ENCODE measurements around the gene STK32B. TPM values are rescaled to one million over a fixed set of nuclear protein-coding genes. Genes with fewer than 3 reads are reported as not detected.

The STK32B gene
- total and polyA plus RNA-seq, 9 of the 15 experiments (the other 6 are each of a cell fraction or from before 2014, with no cell fraction given), result 0.03 to 0.20 (median 0.07) TPM; not detected in 2

- intact Hi-C loops (cut with micrococcal nuclease) (no loop called here), in situ Hi-C loops (cut with MboI) (no loop called here)
- peaks cover 9% of the 10 kb centered on the region for H4K20me1 ChIP-seq (replicated peaks; ENCODE audit: control insufficient read depth, insufficient read depth, low read length)
- H3K36me3 ChIP-seq (ENCODE audit: control insufficient read depth, insufficient read depth, low read length), result no peaks in the 10 kb centered on the region
- peaks cover 0 to 47% of the 10 kb centered on the region in 2 experiments; a peak in 2 of 5 replicates for H3K27me3 ChIP-seq (ENCODE audit: control insufficient read depth in 2 of 2, insufficient read depth in 2 of 2, low read length in 2 of 2)
- 0% methylated on average over 1 of the region's 1 CpG for WGBS (ENCODE audit: insufficient coverage, low coverage, missing lambda C conversion rate)
- no peaks in the 10 kb centered on the region for H3K9me3 ChIP-seq (replicated peaks; ENCODE audit: control insufficient read depth, insufficient read depth, low read depth, low read length)
- FAIRE-seq (no peak), ATAC-seq (no peak), DNase-seq (ENCODE audit: extremely low read depth in 1 of 4, low spot score in 3 of 4) (no peak)
- no peaks in the 10 kb centered on the region for H3K9me1 ChIP-seq (ENCODE audit: control insufficient read depth, insufficient read depth, low read length)
- ChIA-PET POLR2A (no interaction called here), CTCF (ENCODE audit: low intra/inter-chr PET ratio) (no interaction called here)
- no peaks in the 10 kb centered on the region for H3K79me2 ChIP-seq (ENCODE audit: control insufficient read depth, insufficient read depth, low read length)
- BruUV-seq (replicated peaks), result no TSS peak
- H3K27ac ChIP-seq (ENCODE audit: extremely low read depth, low read depth, low read length), result no peak overlapping the region
- no peak for TF ChIP-seq ZNF175 (CRISPR knock-in tag; IDR thresholded peaks at IDR 0.05; ENCODE audit: low read depth)
- no peak for TF ChIP-seq SUPT5H (IDR thresholded peaks at IDR 0.05)
- TF ChIP-seq UBTF (IDR thresholded peaks at IDR 0.05; ENCODE audit: borderline replicate concordance in 1 of 2, low read depth in 2 of 2, low read length in 2 of 2), result no peak
- no peak for TF ChIP-seq RNF2 (IDR thresholded peaks at IDR 0.05)
- no peak for TF ChIP-seq NR2F6 (CRISPR knock-in tag; IDR thresholded peaks at IDR 0.05)
- TF ChIP-seq, protein P1, sequence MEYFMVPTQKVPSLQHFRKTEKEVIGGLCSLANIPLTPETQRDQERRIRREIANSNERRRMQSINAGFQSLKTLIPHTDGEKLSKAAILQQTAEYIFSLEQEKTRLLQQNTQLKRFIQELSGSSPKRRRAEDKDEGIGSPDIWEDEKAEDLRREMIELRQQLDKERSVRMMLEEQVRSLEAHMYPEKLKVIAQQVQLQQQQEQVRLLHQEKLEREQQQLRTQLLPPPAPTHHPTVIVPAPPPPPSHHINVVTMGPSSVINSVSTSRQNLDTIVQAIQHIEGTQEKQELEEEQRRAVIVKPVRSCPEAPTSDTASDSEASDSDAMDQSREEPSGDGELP (CRISPR knock-in tag; IDR thresholded peaks at IDR 0.05; ENCODE audit: borderline replicate concordance), result no peak
- no peak for TF ChIP-seq JUND (IDR thresholded peaks at IDR 0.05; ENCODE audit: borderline replicate concordance, low read depth, low read length)
- no peak for TF ChIP-seq JUND (tag; IDR thresholded peaks at IDR 0.05; ENCODE audit: borderline replicate concordance, low read depth, low read length)
- TF ChIP-seq E2F6 (IDR thresholded peaks at IDR 0.05; ENCODE audit: borderline replicate concordance in 1 of 2, extremely low read depth in 1 of 2, insufficient read depth in 1 of 2, insufficient read length in 1 of 2, low read depth in 1 of 2, low read length in 1 of 2, poor library complexity in 1 of 2, severe bottlenecking in 1 of 2), result no peak
- TF ChIP-seq CREB3L1 (IDR thresholded peaks at IDR 0.05; ENCODE audit: borderline replicate concordance, low read depth), result no peak
- TF ChIP-seq, protein P2, sequence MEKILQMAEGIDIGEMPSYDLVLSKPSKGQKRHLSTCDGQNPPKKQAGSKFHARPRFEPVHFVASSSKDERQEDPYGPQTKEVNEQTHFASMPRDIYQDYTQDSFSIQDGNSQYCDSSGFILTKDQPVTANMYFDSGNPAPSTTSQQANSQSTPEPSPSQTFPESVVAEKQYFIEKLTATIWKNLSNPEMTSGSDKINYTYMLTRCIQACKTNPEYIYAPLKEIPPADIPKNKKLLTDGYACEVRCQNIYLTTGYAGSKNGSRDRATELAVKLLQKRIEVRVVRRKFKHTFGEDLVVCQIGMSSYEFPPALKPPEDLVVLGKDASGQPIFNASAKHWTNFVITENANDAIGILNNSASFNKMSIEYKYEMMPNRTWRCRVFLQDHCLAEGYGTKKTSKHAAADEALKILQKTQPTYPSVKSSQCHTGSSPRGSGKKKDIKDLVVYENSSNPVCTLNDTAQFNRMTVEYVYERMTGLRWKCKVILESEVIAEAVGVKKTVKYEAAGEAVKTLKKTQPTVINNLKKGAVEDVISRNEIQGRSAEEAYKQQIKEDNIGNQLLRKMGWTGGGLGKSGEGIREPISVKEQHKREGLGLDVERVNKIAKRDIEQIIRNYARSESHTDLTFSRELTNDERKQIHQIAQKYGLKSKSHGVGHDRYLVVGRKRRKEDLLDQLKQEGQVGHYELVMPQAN (IDR thresholded peaks at IDR 0.05; ENCODE audit: borderline replicate concordance), result no peak
- TF ChIP-seq ZNF511 (CRISPR knock-in tag; IDR thresholded peaks at IDR 0.05), result no peak
- TF ChIP-seq RHOXF2B (CRISPR knock-in tag; conservative IDR thresholded peaks at IDR 0.05), result no peak
- TF ChIP-seq HMG20B (CRISPR knock-in tag; IDR thresholded peaks at IDR 0.05), result no peak
- no peaks in the 10 kb centered on the region for H3K4me1 ChIP-seq (replicated peaks in 1 of 2; ENCODE audit: control insufficient read depth in 2 of 2, insufficient read depth in 2 of 2, low read length in 2 of 2)
- no peak overlapping the region for H3K9ac ChIP-seq (ENCODE audit: insufficient read depth in 1 of 2, low read depth in 2 of 2, low read length in 2 of 2)
- H3K4me2 ChIP-seq (ENCODE audit: insufficient read depth, low read length), result no peak overlapping the region
- no peak overlapping the region for H2AFZ ChIP-seq (ENCODE audit: low read depth, low read length)
- no peak overlapping the region for H3K4me3 ChIP-seq
These were observed 412.1 kb downstream of the STK32B start for GRCh38 chr4:5463361-5463760.
